AG09319 (cell line): ENCODE data around the gene SMAD4.
"Not testable (repeated sequence)": the region's sequence is repeated elsewhere in the genome, so short reads cannot be mapped to it uniquely, and the experiment has no call there.

Source experiments
- DNase-seq: peaks from one replicate; pipeline ENCODE4 v3.0.0-alpha.2; 2010; ENCODE audit warnings: low read depth; ENCODE audit errors: extremely low read depth
- CTCF ChIP-seq: IDR thresholded peaks from 2 replicates; pipeline ENCODE4 v1.5.1; 2011; ENCODE audit warnings: low read depth, mild to moderate bottlenecking, inconsistent platforms, low read length, moderate library complexity

SMAD4 gene

GRCh38 chr18:51110073-51110797, 80.2 kb downstream of the SMAD4 start:
- TF ChIP-seq CTCF: peak; percentile 91
- DNase-seq: no peak

- not testable (repeated sequence) for DNase-seq
Observed at GRCh38 chr18:51111633-51112355, 81.8 kb downstream of the SMAD4 start.

GRCh38 chr18:51116996-51117395, 87.0 kb downstream of the SMAD4 start:
- DNase-seq: not testable (repeated sequence)

GRCh38 chr18:51119561-51119960, 89.5 kb downstream of the SMAD4 start:
- DNase-seq: not testable (repeated sequence)

- not testable (repeated sequence) for DNase-seq
Observed at GRCh38 chr18:51119976-51120375, 90.0 kb downstream of the SMAD4 start.

GRCh38 chr18:51120809-51121596, 91.0 kb downstream of the SMAD4 start:
- no peak for TF ChIP-seq CTCF
- DNase-seq: no peak

- no peak for TF ChIP-seq CTCF
- no peak for DNase-seq
Observed at GRCh38 chr18:51121597-51121857, 91.5 kb downstream of the SMAD4 start.

GRCh38 chr18:51122266-51123045, 92.4 kb downstream of the SMAD4 start:
- no peak for TF ChIP-seq CTCF
- no peak for DNase-seq

GRCh38 chr18:51123046-51123395, 93.0 kb downstream of the SMAD4 start:
- DNase-seq: no peak
- no peak for TF ChIP-seq CTCF
